Naive thymus-derived CD8-positive, alpha-beta T cell (primary cell): Measurements from ENCODE around the gene CUEDC1. TPM values are rescaled to one million over a fixed set of nuclear protein-coding genes. Genes with fewer than 3 reads are reported as not detected.

Source experiments
- ATAC-seq, 2 donors: fragments of 150-1000 bp; cut with Tn5 transposase in 1 of 2; sonication (Bioruptor Pico), chemical (Tn5 transposase) in 1 of 2; 1 replicate in 1 of 2; 2 replicates in 1 of 2; pipeline ENCODE4 v1.10.0; 2021; ENCODE audit warnings: mild to moderate bottlenecking in 2 of 2, moderate library complexity in 2 of 2
- POLR2A ChIA-PET: fragments of 350-600 bp; sonication (Branson Sonifier 250); formaldehyde crosslinking; loops from one replicate; lab custom pipeline; 2021; ENCODE audit warnings: antibody characterized with exemption; lab: Charles Lee
- DNase-seq, 10 donors: peaks; one replicate each; pipeline versions ENCODE4 v3.0.0 to v3.0.0-alpha.2; 2020 to 2022
- H3K27ac Mint-ChIP-seq, 10 donors: one replicate each; pipeline ENCODE4 v1.8.0; 2020 to 2022; ENCODE audit warnings: mild to moderate bottlenecking in 10 of 10, mixed read lengths in 10 of 10, moderate library complexity in 4 of 10, inconsistent platforms in 1 of 10
- H3K27me3 Mint-ChIP-seq, 5 donors: one replicate each; pipeline ENCODE4 v1.8.0; 2021 to 2022; ENCODE audit warnings: mixed read lengths in 5 of 5
- H3K36me3 Mint-ChIP-seq, 3 donors: one replicate each; pipeline ENCODE4 v1.8.0; 2020 to 2022; ENCODE audit warnings: mixed read lengths in 3 of 3, mild to moderate bottlenecking in 2 of 3, inconsistent platforms in 1 of 3
- H3K4me1 Mint-ChIP-seq, 4 donors: one replicate each; pipeline ENCODE4 v1.8.0; 2021 to 2022; ENCODE audit warnings: mixed read lengths in 4 of 4
- H3K4me3 Mint-ChIP-seq, 10 donors: one replicate each; pipeline ENCODE4 v1.8.0; 2020 to 2022; ENCODE audit warnings: mild to moderate bottlenecking in 10 of 10, mixed read lengths in 10 of 10, moderate library complexity in 6 of 10, inconsistent platforms in 1 of 10
- H3K9me3 Mint-ChIP-seq, 9 donors: one replicate each; pipeline ENCODE4 v1.8.0; 2020 to 2022; ENCODE audit warnings: mixed read lengths in 9 of 9, mild to moderate bottlenecking in 3 of 9, inconsistent platforms in 1 of 9, moderate library complexity in 1 of 9
- polyA plus RNA-seq, 3 donors: library from polyadenylated mRNA; unstranded; fragments of 300-500 nt; fragmentation: Illumina TruSeq; gene quantifications; one replicate each; pipeline ENCODE4 v1.2.3, GENCODE V29; 2021
- total RNA-seq, 8 experiments: library from RNA in 2 of 8; stranded (reverse) in 2 of 8; gene quantifications; one replicate each; pipeline ENCODE4 v1.2.3 and lab custom pipeline; 2021 to 2026

The CUEDC1 gene
- total and polyA plus RNA-seq, 5 experiments from 2014 or later: 0.55 TPM; not detected in 4

DNA sequence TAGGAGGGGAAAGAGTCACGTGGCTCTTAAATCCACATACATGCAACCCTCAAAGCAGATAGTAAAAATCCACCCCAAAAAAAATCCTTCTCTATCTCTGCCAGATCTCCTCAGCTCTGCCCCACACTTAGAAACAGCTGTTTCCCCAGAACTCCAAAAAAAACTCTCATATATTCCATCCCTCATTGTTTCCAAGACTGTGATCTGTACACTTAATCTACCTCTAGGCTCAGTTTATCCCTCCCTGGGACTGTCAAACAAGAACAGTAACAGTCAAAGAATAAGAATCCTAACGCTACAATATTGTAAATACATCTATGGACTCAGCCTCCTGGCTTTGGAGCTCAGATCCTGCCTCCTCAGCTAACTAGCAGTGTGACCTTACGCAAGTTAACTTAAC, 11.6 kb downstream of the CUEDC1 start:
- H3K36me3 Mint-ChIP-seq: no peaks in the 10 kb centered on the region
- no peak overlapping the region for H3K27ac Mint-ChIP-seq
- POLR2A ChIA-PET: no interaction called here
- no peaks in the 10 kb centered on the region for H3K9me3 Mint-ChIP-seq
- DNase-seq: no peak
- no peak overlapping the region for H3K4me3 Mint-ChIP-seq
- H3K27me3 Mint-ChIP-seq: peaks cover 3 to 16% (median 10%) of the 10 kb centered on the region in 5 donors
- ATAC-seq: no peak
- peaks cover 15 to 53% (median 31%) of the 10 kb centered on the region in 4 donors for H3K4me1 Mint-ChIP-seq

DNA sequence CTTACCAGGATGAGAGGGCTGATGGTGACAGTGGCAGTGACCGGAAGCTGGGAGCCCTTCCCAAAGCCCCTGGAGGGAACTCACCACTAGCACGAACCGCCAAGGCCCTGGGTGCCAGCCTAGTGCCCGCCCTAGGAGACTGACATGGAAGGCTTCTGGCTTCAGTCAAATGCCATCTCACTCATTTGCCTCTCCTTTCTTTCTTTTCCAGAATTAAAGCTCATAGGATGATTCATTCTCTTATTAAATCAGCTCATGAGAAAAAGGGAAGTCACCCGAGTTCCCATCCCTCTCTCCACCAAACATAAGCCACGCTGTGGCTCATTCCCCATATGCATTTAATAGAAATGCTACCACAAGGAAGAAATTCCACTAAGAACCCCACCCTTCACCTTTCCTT, 12.1 kb downstream of the CUEDC1 start:
- no peaks in the 10 kb centered on the region for H3K9me3 Mint-ChIP-seq
- H3K27ac Mint-ChIP-seq: no peak overlapping the region
- H3K4me1 Mint-ChIP-seq: peaks cover 12 to 48% (median 27%) of the 10 kb centered on the region in 4 donors
- peaks cover 3 to 18% (median 14%) of the 10 kb centered on the region in 5 donors for H3K27me3 Mint-ChIP-seq
- POLR2A ChIA-PET: no interaction called here
- ATAC-seq: no peak
- DNase-seq: no peak
- no peak overlapping the region for H3K4me3 Mint-ChIP-seq
- H3K36me3 Mint-ChIP-seq: no peaks in the 10 kb centered on the region

DNA sequence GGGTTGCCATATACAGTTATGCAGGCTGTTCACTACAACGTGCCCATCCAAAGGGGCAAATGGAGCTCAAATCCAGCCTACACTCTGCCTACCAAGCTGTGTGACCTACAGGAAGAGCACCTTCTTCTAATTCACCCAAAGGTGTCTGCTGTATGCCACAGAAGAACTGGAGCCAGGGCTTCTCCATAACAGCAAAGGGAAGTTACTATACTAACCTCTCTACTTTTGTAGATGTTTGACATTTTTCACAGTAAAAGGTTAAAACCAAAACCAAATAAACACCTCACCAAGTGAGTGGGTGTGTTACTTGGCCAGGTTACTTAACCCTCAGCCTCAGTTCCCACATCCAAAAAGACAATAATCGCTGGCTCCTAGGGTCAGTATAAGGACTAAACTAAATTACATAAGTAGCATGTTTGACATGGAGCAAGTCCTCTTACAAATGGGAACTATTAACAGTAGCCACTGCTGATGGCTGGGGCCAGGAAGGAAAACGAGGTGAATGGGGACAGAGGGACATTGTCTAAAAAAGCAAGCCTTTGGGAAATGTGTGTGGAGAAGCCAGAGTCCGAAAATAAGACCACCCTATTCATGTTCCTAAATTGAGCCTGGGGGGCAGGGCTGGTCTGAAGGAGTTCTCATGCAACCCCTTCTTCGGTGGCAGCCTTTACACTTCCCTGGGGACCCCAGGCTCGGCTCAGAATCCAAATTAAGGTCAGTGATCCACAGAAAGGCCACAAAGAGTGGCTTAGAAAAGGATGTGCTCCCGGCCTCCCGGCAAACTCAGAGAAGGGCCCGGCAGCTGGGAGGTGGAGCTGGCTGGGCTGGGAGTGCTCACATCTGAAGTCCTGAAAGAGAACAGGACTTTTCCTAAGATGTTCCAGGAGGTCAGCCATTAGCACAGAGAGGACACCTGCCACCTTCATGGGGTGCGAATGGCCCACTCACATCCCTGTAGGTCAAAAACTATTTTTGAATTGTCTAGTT, 13.5 kb downstream of the CUEDC1 start:
- POLR2A ChIA-PET: no interaction called here
- H3K9me3 Mint-ChIP-seq: no peaks in the 10 kb centered on the region
- peaks cover 3 to 18% (median 17%) of the 10 kb centered on the region in 5 donors for H3K27me3 Mint-ChIP-seq
- no peaks in the 10 kb centered on the region for H3K36me3 Mint-ChIP-seq
- peaks cover 7 to 39% (median 17%) of the 10 kb centered on the region in 4 donors for H3K4me1 Mint-ChIP-seq
- no peak overlapping the region for H3K4me3 Mint-ChIP-seq
- DNase-seq: no peak
- peak overlapping the region in 1 of 10 donors; percentile 14 for H3K27ac Mint-ChIP-seq
- ATAC-seq: no peak

GRCh38 chr17:57940653-57941329, 14.4 kb downstream of the CUEDC1 start:
- POLR2A ChIA-PET: no interaction called here
- Mint-ChIP-seq H3K36me3 (no peaks in the 10 kb centered on the region), H3K4me1 (peaks cover 4 to 30% (median 10%) of the 10 kb centered on the region in 4 donors), H3K27me3 (peaks cover 3 to 18% (median 17%) of the 10 kb centered on the region in 5 donors), H3K4me3 (no peak overlapping the region), H3K27ac (no peak overlapping the region), H3K9me3 (no peaks in the 10 kb centered on the region)
- DNase-seq (no peak), ATAC-seq (no peak)

- no peak for ATAC-seq
- no peak for DNase-seq
- Mint-ChIP-seq H3K4me1 (peaks cover 4 to 30% (median 10%) of the 10 kb centered on the region in 4 donors), H3K36me3 (no peaks in the 10 kb centered on the region), H3K9me3 (no peaks in the 10 kb centered on the region), H3K27me3 (peaks cover 3 to 18% (median 17%) of the 10 kb centered on the region in 5 donors), H3K27ac (no peak overlapping the region), H3K4me3 (no peak overlapping the region)
- POLR2A ChIA-PET: interaction anchor here (1.0 kb wide), 1 partner anchor 20 kb away, joined by 3 read pairs; no protein-coding TSS in a partner anchor
Measured at GRCh38 chr17:57940231-57940630, 15.0 kb downstream of the CUEDC1 start.

GRCh38 chr17:57939797-57940196, 15.4 kb downstream of the CUEDC1 start:
- Mint-ChIP-seq H3K27me3 (peaks cover 4 to 18% (median 17%) of the 10 kb centered on the region in 5 donors), H3K27ac (no peak overlapping the region), H3K36me3 (no peaks in the 10 kb centered on the region), H3K9me3 (no peaks in the 10 kb centered on the region), H3K4me1 (peaks cover 4 to 30% (median 10%) of the 10 kb centered on the region in 4 donors), H3K4me3 (peak overlapping the region in 1 of 10 donors; percentile 20)
- ATAC-seq (peak; percentile 62 to 70), DNase-seq (peak in 1 of 10 donors; percentile 42)
- POLR2A ChIA-PET: interaction anchor here (1.0 kb wide), 1 partner anchor 20 kb away, joined by 3 read pairs; no protein-coding TSS in a partner anchor

- no peak for DNase-seq
- peaks cover 4 to 24% (median 10%) of the 10 kb centered on the region in 4 donors for H3K4me1 Mint-ChIP-seq
- no peaks in the 10 kb centered on the region for H3K36me3 Mint-ChIP-seq
- no peak overlapping the region for H3K4me3 Mint-ChIP-seq
- ATAC-seq: no peak
- H3K27me3 Mint-ChIP-seq: peaks cover 4 to 18% (median 10%) of the 10 kb centered on the region in 5 donors
- no peaks in the 10 kb centered on the region for H3K9me3 Mint-ChIP-seq
- no peak overlapping the region for H3K27ac Mint-ChIP-seq
- POLR2A ChIA-PET: interaction anchor here (0.9 to 1.2 kb wide), 2 partner anchors 45 to 50 kb away, joined by 3 to 10 read pairs; partner anchors contain the start of gene VEZF1
Measured at GRCh38 chr17:57938061-57938502, 17.1 kb downstream of the CUEDC1 start.

- DNase-seq (no peak), ATAC-seq (no peak)
- POLR2A ChIA-PET: interaction anchor here (1.2 kb wide), 1 partner anchor 51 kb away, joined by 3 read pairs; the partner anchor contains the start of gene VEZF1
- Mint-ChIP-seq H3K36me3 (no peaks in the 10 kb centered on the region), H3K27ac (no peak overlapping the region), H3K9me3 (no peaks in the 10 kb centered on the region), H3K27me3 (peaks cover 4 to 18% (median 10%) of the 10 kb centered on the region in 5 donors), H3K4me1 (peaks cover 4 to 23% (median 10%) of the 10 kb centered on the region in 4 donors), H3K4me3 (no peak overlapping the region)
Measured at GRCh38 chr17:57937492-57937891, 17.7 kb downstream of the CUEDC1 start.

DNA sequence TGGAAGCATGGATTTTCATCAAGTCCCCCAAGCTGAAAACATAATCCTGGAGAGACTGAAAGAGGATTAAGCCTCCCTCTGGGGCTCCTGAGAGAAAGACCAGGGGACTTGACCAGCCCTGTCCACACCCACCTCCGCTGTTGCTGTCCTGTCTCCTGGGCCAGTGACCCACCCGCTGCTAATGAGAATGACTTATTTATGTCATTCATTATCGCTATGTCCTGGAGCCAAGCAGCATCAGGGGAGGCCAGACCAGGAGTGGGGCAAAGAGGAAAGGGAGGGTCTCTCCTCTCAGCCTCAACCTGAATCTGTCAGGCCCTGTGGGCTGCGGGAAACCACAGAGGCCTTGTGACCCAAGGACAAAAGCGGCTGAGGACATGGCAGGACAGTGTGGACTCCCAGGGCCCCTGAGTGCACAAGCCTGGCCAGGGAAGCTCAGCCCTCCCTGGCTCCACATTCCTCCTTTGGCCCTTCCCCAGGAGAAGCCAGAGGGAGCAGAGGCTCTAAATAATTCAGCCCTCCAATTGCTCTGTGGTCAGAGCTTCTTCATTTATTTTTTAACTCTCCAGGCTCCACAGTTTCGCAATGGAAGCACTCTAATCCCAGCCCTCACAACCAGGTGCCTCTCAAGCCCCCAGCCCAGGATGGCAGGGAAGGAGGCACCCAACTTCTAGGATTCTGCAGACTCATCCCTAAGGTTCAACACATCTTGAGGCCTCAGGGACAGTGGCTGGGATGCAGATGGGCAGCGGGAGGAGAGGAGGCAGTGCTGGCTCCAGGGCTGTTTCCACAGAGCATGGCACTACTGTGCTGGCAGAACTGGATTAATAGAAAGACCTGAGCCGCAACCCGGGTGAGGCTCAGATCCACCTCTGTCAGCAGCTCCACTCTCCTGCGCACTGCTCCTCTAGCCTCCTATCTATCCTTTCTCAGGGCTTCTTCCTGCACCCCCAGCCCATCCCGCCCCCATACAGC, 19.1 kb downstream of the CUEDC1 start:
- POLR2A ChIA-PET: no interaction called here
- Mint-ChIP-seq H3K9me3 (no peaks in the 10 kb centered on the region), H3K27ac (no peak overlapping the region), H3K4me3 (no peak overlapping the region), H3K27me3 (peaks cover 4 to 17% (median 9%) of the 10 kb centered on the region in 5 donors), H3K4me1 (peaks cover 4 to 17% (median 10%) of the 10 kb centered on the region in 4 donors), H3K36me3 (no peaks in the 10 kb centered on the region)
- no peak for DNase-seq
- ATAC-seq: no peak

DNA sequence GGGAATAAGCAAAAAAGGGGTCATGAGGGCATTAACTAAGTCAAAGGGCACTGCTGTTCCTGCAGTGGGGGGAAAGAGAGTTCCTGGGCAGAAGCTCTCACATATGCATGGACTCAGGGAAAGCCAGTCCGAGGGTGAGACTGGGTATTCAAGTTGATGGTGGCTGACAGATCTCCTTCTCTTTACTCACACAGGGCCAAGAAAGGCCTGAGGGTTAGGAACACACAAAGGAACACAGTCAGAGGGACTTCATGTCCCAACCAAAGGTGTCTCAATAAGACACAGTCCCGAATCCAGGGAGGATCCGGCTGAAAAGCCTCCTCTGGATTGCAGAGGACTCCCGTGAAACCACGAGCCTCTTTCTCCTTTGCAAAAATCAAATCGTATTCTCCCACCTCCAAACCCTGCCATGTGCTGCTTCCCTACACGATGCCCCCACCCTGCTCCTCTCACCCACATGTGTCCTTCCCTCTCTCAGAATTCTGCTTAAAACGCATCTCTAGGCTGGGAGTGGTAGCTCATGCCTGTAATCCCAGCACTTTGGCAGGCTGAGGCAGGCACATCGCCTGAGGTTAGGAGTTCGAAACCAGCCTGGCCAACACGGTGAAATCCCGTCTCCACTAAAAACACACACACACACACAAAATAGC, 23.6 kb downstream of the CUEDC1 start:
- Mint-ChIP-seq H3K4me1 (no peaks in the 10 kb centered on the region), H3K36me3 (no peaks in the 10 kb centered on the region), H3K27me3 (peaks cover 2 to 12% (median 4%) of the 10 kb centered on the region in 5 donors), H3K27ac (peak overlapping the region in 2 of 10 donors; percentile 43 to 49), H3K4me3 (no peak overlapping the region), H3K9me3 (no peaks in the 10 kb centered on the region)
- ATAC-seq: no peak
- POLR2A ChIA-PET: no interaction called here
- DNase-seq: no peak

GRCh38 chr17:57930239-57930638, 25.0 kb downstream of the CUEDC1 start:
- H3K36me3 Mint-ChIP-seq: no peaks in the 10 kb centered on the region
- POLR2A ChIA-PET: interaction anchor here (0.6 kb wide), 1 partner anchor 1364 kb away, joined by 3 read pairs; no protein-coding TSS in a partner anchor
- H3K4me3 Mint-ChIP-seq: no peak overlapping the region
- peaks cover 2 to 20% (median 7%) of the 10 kb centered on the region in 5 donors for H3K27me3 Mint-ChIP-seq
- H3K9me3 Mint-ChIP-seq: no peaks in the 10 kb centered on the region
- no peak overlapping the region for H3K27ac Mint-ChIP-seq
- no peak for ATAC-seq
- H3K4me1 Mint-ChIP-seq: no peaks in the 10 kb centered on the region
- no peak for DNase-seq
